ENCODE measurements around the gene DDB1.
A peak's percentile ranks its signal among the peaks of the same experiment; 100 is the strongest.

Gene DDB1

DNA sequence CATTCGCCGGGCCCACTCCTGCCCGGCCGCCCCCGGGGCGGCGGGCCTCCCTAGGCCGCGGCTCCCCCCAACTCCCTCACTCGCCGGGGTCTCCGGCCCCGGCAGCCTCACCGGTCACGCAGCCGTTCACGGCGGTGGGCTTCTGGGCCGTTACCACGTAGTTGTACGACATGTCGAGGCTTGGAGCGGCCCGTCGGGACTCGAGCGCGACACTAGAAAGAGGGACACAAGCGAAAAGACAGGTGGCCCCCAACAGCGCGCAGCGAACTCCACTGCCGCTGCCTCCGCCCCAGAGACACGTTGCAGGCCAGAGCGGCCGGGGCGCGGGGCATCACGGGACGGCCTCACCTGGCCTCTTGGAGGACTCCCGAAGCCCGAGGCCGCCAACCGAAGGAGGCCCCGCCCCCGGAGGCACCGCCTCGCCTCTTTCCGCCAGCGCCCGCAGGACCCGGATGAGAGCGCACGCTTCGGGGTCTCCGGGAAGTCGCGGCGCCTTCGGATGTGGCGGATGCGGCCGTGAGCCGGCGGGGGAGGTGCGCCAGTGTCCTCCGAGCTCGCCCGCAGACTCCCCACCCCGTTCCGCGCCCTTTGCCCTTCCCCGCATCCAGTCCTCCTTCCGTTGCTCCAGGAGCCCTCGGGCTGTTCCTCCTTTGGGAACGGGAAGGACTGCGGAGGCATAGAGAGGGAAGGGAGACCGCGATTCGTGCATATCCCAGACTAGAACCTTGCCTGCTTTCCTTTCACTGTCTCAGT, at the start of gene DDB1, which contains the start of gene TKFC:
TSS of gene DDB1 (minus strand) at position 309 of the 753 bp plus-strand sequence. CDS start at position 172, 137 bp downstream.
TSS of gene TKFC (plus strand) at position 432 of the 753 bp plus-strand sequence. CDS start 1,501 bp downstream, outside the sequence.
- peak; percentile 94 for DNase-seq (ENCODE audit: low spot score)

- DNase-seq (ENCODE audit: low spot score), result no peak
Observed at GRCh38 chr11:61380884-61381283, 48.0 kb upstream of the DDB1 start.

DNA sequence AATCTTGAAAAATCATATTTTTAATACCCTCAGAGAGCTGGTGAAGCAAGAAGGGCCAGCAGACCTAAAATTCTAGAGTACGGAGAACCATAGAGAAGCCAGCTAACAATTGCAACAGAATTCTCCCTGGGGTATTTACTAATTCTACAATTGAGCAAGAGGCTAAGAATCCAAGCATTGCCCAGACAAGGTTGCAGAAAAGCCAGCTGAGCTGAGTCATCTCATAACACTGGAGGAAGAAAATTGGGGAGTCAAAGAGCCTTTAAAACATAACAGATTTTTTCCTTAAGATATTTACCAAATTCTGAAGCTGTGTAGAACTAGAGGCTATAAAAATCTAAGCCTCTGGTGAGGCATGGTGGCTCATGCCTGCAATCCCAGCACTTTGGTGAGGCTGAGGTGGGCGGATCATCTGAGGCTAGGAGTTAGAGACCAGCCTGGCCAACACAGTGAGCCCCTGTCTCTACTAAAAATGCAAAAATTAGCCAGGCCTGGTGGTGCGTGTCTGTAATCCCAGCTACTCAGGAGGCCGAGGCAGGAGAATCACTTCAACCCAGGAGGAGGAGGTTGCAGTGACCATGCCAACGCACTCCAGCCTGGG, 45.9 kb upstream of the DDB1 start:
- peak; percentile 58 for DNase-seq (ENCODE audit: low spot score)

DNA sequence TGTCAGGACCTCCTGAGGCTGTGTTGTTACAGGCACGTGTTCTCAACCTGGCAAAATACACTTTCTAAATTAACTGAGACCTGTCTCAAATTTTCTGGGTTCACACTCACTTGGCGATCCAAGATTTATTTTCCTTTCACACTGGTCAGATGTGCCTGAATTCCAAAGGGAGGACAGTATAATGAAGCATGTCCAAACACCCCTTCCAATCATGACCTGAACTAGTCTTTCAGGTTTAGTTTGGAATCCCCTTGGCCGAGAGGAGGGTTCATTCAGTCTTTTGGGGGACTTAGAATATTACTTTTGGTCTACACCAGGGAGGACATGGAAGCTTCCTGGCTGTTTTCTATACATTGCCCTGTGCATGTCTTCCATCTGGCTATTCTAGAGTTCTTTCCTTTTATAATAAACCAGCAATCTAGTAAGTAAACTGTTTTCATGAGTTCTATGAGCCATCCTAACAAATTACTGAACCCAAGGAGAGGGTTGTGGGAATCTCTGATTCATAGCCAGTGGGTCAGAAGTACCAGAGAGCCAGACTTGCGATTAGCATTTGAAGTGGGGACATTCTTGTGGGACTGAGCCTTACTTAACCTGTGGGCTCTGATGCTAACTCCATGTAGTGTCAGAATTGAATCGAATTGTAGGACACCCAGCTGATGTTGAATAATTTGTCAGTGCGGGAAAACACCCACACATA, 44.7 kb upstream of the DDB1 start:
- no peak for DNase-seq (ENCODE audit: low spot score)

GRCh38 chr11:61375761-61376108, 42.8 kb upstream of the DDB1 start:
- DNase-seq (ENCODE audit: low spot score), result no peak

DNA sequence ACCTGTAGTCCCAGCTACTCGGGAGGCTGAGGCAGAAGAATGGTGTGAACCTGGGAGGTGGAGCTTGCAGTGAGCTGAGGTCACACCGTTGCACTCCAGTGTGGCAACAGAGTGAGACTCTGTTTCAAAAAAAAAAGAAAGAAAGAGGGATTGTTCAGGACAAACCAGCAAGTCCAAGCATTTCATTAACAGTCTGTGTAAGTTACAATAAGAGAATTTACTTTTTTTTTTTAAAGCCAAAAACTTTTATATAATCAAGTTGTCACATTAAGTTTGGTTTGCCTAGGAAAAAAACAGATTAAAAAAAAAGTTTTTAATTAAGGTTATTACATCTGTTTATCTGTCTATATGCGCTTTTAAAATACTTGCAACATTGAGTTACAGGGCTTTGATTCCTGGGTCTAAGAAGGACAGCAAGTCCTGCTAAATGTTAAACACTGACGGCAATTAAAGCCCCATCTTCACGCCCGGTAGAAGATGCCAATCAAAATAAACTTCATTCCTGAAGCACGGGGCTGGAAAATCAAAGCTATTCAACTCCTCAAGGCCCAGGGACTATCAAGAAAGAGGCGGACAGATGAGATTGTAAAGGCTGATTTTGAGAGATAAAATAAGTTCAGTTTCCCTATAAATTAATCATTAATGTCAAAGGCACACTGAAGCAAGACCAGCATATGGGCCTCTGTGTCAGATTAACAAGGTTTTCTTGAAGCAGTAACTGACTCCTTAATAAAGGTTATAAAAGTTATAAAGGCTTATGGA, 39.9 kb upstream of the DDB1 start:
- no peak for DNase-seq (ENCODE audit: low spot score)

- DNase-seq (ENCODE audit: low spot score), result no peak
Observed at GRCh38 chr11:61370349-61371005, 37.6 kb upstream of the DDB1 start.

DNA sequence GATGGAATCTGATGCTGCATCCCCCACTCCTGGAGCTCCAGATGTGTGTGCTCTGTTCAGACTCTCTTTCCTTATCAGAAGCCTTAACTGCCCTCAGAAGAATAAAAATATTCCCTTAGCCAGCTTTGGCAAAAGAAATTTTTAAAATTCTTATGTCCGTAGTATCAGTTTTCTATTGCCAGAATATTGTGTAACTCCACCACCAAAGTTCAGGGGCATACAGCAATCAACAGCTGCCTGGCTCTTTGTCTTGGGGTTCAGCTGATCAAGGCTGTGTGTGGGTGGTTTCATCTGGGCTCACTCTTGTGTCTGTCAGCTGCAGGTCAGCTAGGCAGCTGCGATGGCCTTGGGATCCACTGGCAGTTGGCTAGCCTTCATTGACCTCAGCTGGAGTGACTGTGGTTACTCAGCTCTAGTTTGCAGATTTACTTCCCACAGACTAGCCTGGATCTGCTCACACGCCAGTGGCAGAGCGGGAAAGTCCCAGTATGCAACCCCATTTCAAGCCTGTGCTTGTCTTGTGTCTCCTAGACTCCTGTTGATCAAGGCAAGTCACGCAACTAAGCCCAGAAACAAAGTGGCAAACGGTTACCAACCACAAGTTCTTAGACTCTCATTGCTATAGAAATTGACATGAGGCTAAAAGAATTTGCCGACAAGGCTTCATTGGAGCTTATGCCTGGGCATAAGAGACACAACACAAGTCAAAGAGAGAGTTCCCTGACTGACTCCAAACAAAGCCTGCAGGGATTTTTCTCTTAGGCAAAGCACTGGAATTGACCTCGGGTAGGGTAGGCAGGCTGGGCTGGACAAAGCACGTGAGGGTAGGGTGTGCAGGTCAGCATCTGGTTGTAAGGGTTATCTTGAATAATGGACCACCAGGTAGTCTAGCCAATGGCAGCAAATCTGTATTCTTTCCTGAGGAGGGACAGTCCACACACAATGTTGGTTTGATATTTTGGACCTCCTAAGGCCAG, 36.8 kb upstream of the DDB1 start:
- DNase-seq (ENCODE audit: low spot score), result peak; percentile 35

- DNase-seq (ENCODE audit: low spot score), result no peak
Observed at GRCh38 chr11:61368646-61369045, 35.7 kb upstream of the DDB1 start.

DNA sequence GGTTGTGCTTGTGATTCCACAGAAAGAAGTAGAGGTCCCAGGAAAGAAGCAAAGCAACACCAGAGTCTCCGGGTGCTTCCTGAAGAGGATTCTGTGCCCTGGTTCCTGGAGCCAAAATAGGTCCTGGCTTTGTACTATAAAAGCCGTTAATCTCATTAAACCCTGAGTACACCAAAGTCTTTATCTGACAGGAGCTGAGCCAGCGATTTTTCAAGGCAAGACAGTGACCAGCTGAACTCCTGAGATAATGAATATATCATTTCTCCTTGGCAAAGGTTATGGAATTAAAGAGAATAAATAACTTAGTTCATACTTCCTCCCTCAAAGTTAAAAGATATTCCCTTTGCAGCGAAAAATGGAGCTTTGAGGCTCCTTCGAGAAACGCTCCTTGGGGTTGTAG, 34.5 kb upstream of the DDB1 start:
- DNase-seq (ENCODE audit: low spot score), result no peak

DNA sequence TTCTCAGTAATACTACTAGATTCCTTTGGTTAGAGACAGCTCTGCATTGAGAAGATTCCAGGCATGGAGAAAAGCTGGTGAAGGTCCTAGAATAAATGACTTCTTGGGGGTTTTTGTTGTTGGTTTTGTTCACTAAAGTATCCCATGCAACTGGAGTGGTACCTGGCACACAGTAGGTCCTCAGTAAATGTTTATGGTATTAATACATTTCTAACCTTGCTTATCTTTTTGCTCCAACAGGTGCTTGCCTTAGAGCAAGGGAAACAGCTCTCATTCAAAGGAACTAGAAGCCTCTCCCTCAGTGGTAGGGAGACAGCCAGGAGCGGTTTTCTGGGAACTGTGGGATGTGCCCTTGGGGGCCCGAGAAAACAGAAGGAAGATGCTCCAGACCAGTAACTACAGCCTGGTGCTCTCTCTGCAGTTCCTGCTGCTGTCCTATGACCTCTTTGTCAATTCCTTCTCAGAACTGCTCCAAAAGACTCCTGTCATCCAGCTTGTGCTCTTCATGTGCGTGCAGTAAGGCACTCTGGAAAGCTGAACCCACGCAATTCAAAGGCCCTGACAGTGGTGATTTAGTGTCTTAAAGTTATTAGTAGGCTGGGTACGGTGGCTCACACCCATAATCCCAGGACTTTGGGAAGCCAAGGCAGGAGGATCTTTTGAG, 31.2 kb upstream of the DDB1 start:
- no peak for DNase-seq (ENCODE audit: low spot score)

DNA sequence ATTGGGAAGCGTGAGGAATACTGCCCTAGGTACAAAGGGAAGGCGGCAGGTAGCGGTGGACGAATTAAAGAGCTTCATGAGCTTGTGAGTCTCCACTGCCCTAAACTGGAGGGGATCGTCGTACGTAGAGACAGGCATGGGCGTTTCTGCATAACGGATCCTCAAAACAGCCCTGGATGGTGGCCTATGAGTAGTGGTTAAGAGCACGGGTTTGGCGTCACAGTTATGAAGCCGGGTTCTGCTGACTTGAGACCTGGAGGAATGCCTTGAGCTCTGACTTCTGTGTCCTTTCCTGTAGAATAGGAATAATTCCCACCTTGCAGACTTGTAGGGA, 29.6 kb upstream of the DDB1 start:
- peak; percentile 56 for DNase-seq (ENCODE audit: low spot score)

DNA sequence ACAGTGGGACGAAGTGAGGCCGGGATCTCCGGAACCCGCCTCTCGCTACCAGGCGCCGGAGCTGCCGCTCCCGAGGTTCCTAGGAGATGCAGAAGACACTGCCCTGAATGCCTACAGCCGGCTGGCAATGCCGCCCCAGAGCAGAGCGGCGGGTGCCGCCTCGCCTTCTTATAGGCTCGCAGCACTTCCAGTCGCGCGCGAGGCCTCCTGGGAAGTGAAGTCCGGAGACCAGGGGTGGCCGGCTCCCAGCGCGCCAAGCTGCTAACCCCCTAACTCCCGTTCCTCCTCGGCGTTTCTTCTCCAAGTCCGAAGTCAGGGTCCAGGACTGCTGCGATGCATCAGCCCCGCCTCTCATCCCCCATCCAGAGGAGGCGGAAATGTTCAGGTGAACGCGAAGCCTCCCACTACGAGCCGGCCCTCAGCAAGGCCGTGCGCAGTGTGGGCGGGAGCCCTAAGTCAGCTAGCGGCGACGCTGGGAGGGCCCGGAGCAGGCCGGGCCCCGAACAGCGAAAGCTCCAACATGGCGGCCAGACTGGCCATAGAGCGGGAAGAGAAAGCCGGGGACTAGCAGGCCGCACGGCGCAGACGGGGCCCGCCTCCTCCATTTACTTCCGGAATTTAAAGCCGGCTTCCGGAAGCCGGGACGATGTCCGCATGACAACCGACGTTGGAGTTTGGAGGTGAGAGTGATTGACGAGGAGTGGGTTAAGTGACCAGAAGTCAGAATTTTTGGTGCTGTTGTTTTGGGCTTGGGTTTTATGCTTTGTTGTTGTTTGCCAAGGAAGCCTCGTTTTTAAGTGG, 29.0 kb upstream of the DDB1 start, which contains the start of the genes CYB561A3 and TMEM138:
TSS of gene CYB561A3 (minus strand) at position 142 of the 801 bp plus-strand sequence. CDS start 5,169 bp downstream, outside the sequence.
TSS of gene TMEM138 (plus strand) at position 634 of the 801 bp plus-strand sequence. CDS start 2,017 bp downstream, outside the sequence.
- DNase-seq (ENCODE audit: low spot score), result peak; percentile 96

DNA sequence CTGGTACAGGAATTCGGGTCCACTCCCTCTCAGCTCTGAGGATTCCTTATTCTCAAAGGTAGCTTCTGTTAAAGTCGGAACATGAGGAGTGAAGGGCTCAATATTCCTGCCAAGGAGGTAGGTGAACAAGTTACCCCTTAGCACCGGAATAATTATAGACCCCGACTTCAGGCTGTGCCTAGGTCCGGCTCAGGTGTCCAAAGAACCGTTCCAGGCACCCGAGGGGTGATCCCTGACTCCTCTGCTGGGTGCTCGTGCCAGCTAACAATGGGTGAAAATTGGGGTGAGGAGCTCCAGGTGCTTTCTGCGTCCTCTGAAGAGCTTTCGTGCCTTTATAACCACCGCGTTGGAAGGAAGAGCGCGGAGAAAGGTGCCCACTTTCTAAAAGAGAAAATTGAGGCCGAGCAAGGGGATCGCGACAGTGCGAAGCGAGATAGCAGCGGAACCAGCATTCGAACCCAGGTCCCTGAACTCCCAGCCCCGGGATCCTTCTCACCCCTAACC, 28.4 kb upstream of the DDB1 start:
- no peak for DNase-seq (ENCODE audit: low spot score)

- DNase-seq (ENCODE audit: low spot score), result no peak
Observed at GRCh38 chr11:61359516-61359915, 26.6 kb upstream of the DDB1 start.

DNA sequence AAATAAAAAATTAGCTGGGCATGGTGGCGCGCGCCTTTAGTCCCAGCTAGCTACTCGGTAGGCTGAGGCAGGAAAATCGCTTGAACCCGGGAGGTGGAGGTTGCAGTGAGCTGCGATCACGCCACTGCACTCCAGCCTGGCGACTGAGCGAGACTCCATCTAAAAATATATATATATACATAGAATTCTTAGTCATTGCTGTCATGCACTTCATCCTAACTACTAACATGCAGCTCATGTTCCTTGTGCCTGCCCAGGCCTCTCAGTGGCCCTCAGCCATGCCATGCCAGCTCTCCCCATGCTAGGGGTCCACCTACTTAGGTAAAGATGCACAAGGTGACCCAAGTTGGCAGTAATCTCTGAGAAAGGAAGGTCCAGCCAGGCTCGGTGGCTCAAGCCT, 25.7 kb upstream of the DDB1 start:
- DNase-seq (ENCODE audit: low spot score), result no peak

GRCh38 chr11:61357894-61358239, 25.0 kb upstream of the DDB1 start:
- no peak for DNase-seq (ENCODE audit: low spot score)

DNA sequence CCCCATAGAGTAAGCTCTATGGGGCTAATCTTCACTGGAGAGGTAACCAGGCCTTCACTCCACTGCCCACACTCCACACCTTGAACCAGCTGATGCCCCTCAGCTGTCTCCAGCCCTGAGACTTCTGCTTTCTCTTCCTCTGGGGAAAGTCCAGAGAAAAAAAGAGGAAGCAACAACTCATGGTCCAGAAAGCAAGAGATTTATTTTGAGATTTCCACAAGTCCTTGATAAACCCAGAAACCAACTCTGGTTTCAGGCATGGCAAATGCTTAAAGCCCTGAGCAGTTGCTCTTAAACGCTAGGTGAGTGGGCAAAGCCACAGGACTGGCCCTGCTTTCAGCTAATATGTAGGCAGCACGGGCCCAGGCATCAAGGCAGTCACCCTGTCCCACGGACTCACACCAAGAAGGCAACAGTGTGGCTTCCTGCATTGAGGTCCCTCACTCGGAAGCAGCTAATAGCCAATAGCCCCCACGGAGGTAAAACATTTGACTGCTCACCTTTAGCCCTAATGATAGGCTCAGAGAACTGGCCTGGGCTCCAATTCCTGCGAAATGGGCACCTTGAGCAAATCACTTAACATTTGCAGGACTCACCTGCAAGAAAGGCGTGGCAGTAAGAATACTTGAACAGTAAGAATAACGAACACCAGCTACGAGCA, 24.5 kb upstream of the DDB1 start:
- no peak for DNase-seq (ENCODE audit: low spot score)
